EH (cell line): ENCODE data around the gene KAZALD1.

Experiments used
- DNase-seq: peaks from one replicate; pipeline ENCODE4 v3.0.0-alpha.2; 2015; ENCODE audit warnings: low read depth

Gene KAZALD1

GRCh38 chr10:101066896-101067355 lies 5.1 kb downstream of the KAZALD1 start:
- no peak for DNase-seq

GRCh38 chr10:101067356-101068083 lies 5.7 kb downstream of the KAZALD1 start:
- peak; percentile 81 for DNase-seq

DNA sequence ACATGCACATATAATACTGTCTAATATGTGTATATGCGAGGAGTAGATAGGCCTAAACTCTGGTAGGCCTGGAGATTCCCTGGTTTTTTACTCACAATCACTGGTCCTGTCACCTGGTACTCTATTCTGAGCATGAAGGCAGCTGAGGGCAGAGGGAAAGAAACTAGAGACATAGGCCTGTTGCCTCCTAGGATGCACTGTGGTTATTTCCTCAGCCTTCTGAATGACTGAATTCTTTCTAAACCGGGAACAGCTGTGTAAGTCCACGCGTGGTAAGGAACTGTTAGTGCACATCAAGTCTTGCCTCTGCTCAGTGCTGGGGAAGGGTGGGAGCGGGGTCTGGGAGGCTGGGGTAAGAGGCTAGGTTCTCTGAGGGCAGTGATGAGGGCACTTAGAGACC lies 7.7 kb downstream of the KAZALD1 start:
- DNase-seq = no peak

DNA sequence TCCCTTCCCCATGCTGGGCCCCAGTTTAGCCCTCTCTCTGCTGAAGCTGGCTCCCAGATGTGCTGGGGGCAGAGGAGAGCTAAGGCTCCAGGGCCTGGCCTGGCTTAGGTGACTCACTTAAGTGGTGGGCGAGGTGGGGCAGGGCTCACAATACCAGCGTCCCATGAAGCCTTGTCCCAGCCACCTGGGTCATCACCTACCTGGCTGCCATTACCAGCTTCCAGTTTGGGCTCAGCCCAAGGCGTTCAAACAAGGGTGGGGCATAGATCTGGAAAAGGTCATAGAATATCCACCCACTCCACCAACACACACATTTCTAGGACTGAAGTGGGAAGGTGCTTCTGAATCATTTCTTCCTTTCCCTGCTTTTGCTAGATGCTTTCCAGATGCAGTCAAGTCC lies 8.3 kb downstream of the KAZALD1 start:
- DNase-seq = no peak

DNA sequence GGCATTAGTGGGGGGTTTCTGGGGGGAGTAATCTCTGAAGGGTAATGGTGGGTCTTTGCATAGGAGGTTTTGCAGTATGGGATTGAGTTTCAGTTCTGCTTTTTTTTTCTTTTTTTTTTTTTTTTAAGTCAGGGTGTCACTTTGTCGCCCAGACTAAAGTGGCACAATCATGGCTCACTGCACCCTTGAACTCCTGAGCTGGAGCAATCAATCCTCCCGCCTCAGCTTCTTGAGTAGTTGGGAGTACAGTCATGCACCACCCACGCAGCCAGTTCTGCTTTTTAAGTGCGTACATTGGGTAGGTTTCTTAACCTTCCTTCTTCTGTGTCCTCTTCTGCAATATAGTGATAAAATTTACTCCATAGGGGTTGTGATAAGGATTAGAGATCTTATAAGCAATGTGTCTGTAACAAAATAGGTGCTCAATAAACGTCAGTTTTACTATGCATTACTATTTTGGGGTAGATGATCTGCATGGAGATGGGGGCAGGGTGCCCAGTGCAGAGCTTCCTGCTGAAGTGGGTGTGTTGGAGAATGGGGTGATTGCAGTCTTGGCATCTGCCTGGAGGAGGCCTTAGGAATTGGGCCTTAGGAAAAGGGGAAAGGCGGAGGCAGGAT lies 9.6 kb downstream of the KAZALD1 start:
- peak; percentile 28 for DNase-seq

- no peak for DNase-seq
Measured at GRCh38 chr10:101071885-101072433, 10.2 kb downstream of the KAZALD1 start.

GRCh38 chr10:101072923-101073322 lies 11.1 kb downstream of the KAZALD1 start:
- no peak for DNase-seq

DNA sequence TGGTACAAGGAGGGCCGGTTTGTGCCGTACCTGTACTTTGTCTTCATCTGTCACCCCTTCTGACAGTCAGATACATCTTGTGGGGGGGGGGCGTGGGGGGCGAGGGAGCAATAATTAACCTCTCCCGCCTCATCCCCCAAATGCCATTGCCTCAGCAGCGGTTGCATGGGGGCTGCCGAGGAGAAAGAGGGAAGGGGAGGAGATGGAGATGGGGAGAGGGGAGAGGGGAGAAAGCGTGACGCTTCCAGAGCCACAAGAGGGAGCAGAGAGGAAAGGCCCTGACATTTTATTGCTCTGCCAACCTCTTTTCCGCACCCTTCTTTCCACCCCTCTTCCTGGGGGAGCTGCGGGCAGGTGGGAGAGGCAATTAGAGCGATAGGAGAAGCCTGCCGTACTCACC lies 11.8 kb downstream of the KAZALD1 start:
- DNase-seq = no peak

- no peak for DNase-seq
Measured at GRCh38 chr10:101075775-101076174, 14.0 kb downstream of the KAZALD1 start.

DNA sequence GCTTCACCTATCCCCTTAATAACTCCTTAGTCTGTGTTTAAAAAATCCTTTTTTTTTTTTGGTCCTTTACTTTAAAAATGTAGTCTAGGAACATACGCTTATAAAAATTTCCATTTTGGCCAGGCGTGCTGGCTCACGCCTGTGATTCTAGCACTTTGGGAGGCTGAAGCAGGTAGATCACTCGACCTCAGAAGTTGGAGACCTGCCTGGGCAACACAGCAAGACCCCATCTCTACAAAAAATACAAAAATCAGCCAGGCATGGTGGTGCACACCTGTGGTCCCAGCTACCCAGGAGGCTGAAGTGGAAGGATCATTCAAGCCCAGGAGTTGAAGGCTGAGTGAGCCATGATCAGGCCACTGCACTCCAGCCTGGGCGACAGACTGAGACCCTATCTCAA lies 14.8 kb downstream of the KAZALD1 start:
- DNase-seq = no peak

GRCh38 chr10:101079874-101080273 lies 18.1 kb downstream of the KAZALD1 start:
- DNase-seq = no peak

GRCh38 chr10:101080933-101081931 lies 19.4 kb downstream of the KAZALD1 start:
- peak; percentile 52 for DNase-seq

DNA sequence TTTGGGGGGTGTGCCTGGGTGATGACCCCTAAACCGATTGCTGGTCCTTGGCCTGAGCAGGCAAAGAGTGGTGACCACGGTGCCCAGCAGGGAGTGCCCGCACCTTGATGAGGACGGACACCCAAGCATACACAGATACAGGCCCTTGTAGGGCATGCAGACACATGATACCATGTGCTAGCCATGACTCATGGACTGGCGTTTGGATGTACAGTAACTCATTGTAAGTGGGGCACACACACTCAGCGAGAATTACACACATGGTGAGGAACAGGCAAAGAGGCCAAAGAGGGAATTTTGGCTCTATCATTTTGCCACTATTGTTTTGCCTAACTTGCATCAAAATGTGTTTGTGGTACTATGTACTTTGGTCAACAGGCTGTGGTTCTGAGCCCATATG lies 24.1 kb downstream of the KAZALD1 start:
- no peak for DNase-seq

GRCh38 chr10:101087376-101087775 lies 25.6 kb downstream of the KAZALD1 start:
- no peak for DNase-seq

DNA sequence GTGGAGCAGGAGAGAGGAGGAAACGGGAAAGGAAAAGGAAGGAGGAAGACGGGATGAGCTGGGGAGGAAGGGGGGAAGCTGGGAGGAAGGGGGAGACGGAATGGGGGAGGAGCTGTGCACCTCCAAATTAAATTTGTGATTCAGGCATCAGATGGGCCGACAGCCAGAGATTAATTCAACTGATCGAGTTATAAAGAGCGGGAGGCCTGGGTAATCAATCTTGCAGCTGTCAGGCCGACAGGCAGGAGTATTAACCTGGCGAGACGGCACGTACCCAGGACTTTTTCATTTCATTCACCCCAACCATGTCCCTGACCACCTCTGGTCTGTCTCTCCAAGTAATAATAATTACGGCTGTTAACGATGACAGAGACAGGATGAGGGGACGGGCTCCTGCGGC lies 26.2 kb downstream of the KAZALD1 start:
- no peak for DNase-seq

GRCh38 chr10:101089520-101090299 lies 27.9 kb downstream of the KAZALD1 start:
- DNase-seq = no peak

- no peak for DNase-seq
Measured at GRCh38 chr10:101090597-101090996, 28.8 kb downstream of the KAZALD1 start.

DNA sequence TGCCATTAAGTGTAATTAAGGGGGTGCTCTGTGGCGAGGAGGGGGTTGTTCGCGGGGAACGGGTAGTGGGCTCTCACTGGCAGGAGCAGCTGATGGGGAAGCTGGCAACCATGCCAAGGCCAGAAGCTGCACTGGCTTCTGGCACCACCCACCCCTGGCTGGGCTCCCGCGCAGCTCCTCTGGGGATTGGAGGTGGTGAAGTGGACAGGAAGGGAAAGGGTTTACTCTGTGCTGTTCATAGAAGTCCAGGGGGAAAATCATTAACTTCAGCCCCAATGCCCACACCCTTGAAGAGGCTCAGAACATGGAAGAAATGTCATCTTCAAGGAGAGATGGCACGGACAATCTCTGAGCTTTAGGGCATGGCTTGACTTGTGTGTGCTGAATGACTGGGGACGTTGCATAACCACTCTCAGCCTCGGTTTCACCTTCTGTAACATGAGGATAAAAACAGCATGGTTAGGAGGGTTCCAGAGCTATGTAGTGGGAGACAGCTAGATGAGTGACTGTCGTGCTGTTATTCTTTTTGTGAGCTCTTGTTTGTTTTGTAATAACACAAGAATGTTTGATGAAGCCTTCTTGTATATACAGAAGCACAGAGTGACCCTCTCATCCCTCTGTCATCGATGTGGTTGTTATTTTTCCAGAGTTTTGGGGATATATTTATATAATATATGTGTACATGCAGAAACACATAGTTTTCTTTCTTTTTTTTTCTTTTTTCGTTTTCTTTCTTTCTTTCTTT lies 29.9 kb downstream of the KAZALD1 start:
- DNase-seq = peak; percentile 21

- DNase-seq = no peak
Measured at GRCh38 chr10:101092881-101093354, 31.1 kb downstream of the KAZALD1 start.

GRCh38 chr10:101094121-101094879 lies 32.5 kb downstream of the KAZALD1 start:
- DNase-seq = no peak
